Chondrocyte (in vitro differentiated cells): Measurements from ENCODE around the gene ATXN2L. TPM values are rescaled to one million over a fixed set of nuclear protein-coding genes. Genes with fewer than 3 reads are reported as not detected.

Source experiments
- DNase-seq: peaks from one replicate; pipeline ENCODE4 v3.0.0; 2021; ENCODE audit warnings: mixed read lengths, low spot score
- H3K27ac Mint-ChIP-seq: one replicate; pipeline ENCODE4 v1.8.0; 2021; ENCODE audit warnings: mild to moderate bottlenecking, moderate library complexity, mixed read lengths; ENCODE audit not compliant: unreplicated experiment
- H3K27me3 Mint-ChIP-seq: 2 replicates; pipeline ENCODE4 v1.8.0; 2021; ENCODE audit warnings: low read depth, mixed read lengths
- H3K36me3 Mint-ChIP-seq: 2 replicates; pipeline ENCODE4 v1.8.0; 2021; ENCODE audit warnings: low read depth, mixed read lengths
- H3K4me1 Mint-ChIP-seq: 2 replicates; pipeline ENCODE4 v1.8.0; 2021; ENCODE audit warnings: low read depth, mild to moderate bottlenecking, mixed read lengths
- H3K4me3 Mint-ChIP-seq: one replicate; pipeline ENCODE4 v1.8.0; 2021; ENCODE audit warnings: mild to moderate bottlenecking, moderate library complexity, mixed read lengths; ENCODE audit not compliant: unreplicated experiment
- H3K9me3 Mint-ChIP-seq: 2 replicates; pipeline ENCODE4 v1.8.0; 2021; ENCODE audit warnings: low read depth, mixed read lengths
- total RNA-seq: library from RNA; stranded (reverse); gene quantifications from 3 replicates; pipeline ENCODE4 v1.2.1, GENCODE V29; 2021
- TF ChIP-seq, protein P1 (sequence below): fragments of 200-600 bp; sonication (generic); IDR thresholded peaks from 2 replicates; pipeline ENCODE4 v1.5.0; 2021; ENCODE audit warnings: antibody characterized with exemption, mild to moderate bottlenecking, moderate library complexity

ATXN2L gene
- total RNA-seq, 1 donor from 2014 or later, result 185 TPM

DNA sequence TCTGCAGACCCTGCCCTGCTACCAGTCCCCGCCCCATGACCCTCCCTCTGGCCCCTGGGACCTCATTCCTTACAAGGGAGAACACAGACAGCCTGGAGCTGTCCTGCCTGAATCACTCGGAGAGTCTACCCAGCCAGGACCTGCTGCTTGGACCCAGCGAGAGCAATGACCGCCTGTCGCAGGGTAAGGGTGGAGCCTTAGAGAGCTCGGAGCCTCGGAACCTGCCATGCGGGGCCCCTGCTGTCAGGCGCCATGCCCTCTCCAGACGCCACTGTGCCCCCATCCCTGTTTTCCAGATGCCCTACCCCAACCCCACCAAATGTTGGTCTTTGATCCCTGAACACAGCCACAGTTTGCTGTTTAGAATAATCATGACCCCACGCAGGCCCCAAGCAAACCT lies 46.4 kb downstream of the ATXN2L start:
- peaks cover 18% of the 10 kb centered on the region for H3K36me3 Mint-ChIP-seq
- no peak for DNase-seq
- H3K27ac Mint-ChIP-seq, result no peak overlapping the region
- peaks cover 19% of the 10 kb centered on the region for H3K4me1 Mint-ChIP-seq
- no peak overlapping the region for H3K4me3 Mint-ChIP-seq
- TF ChIP-seq, protein P1, sequence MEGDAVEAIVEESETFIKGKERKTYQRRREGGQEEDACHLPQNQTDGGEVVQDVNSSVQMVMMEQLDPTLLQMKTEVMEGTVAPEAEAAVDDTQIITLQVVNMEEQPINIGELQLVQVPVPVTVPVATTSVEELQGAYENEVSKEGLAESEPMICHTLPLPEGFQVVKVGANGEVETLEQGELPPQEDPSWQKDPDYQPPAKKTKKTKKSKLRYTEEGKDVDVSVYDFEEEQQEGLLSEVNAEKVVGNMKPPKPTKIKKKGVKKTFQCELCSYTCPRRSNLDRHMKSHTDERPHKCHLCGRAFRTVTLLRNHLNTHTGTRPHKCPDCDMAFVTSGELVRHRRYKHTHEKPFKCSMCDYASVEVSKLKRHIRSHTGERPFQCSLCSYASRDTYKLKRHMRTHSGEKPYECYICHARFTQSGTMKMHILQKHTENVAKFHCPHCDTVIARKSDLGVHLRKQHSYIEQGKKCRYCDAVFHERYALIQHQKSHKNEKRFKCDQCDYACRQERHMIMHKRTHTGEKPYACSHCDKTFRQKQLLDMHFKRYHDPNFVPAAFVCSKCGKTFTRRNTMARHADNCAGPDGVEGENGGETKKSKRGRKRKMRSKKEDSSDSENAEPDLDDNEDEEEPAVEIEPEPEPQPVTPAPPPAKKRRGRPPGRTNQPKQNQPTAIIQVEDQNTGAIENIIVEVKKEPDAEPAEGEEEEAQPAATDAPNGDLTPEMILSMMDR, result no peak
- no peaks in the 10 kb centered on the region for H3K9me3 Mint-ChIP-seq
- H3K27me3 Mint-ChIP-seq, result no peaks in the 10 kb centered on the region

DNA sequence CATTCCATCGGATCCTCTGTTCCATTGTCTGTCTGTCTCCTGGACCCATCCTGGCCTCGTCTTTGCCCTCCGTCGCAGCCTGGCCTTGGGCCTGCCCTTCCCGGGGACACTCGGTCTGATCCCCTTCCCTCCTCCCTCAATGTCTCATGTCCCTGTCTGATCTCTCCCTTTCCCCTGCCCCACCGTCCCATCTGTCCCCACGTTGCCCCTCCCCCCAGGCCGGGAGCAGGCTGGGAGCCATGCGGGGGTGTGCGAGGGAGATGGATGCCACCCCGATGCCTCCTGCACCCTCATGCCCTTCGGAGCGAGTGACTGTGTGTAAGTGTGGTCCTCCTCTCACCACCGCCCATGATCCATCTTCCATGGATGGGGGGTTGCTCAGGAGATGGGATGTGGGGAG lies 50.2 kb downstream of the ATXN2L start:
- DNase-seq, result no peak
- H3K36me3 Mint-ChIP-seq, result peaks cover 17% of the 10 kb centered on the region
- H3K27ac Mint-ChIP-seq, result no peak overlapping the region
- no peaks in the 10 kb centered on the region for H3K27me3 Mint-ChIP-seq
- H3K9me3 Mint-ChIP-seq, result no peaks in the 10 kb centered on the region
- H3K4me1 Mint-ChIP-seq, result no peaks in the 10 kb centered on the region
- H3K4me3 Mint-ChIP-seq, result no peak overlapping the region
- TF ChIP-seq, protein P1, result no peak

DNA sequence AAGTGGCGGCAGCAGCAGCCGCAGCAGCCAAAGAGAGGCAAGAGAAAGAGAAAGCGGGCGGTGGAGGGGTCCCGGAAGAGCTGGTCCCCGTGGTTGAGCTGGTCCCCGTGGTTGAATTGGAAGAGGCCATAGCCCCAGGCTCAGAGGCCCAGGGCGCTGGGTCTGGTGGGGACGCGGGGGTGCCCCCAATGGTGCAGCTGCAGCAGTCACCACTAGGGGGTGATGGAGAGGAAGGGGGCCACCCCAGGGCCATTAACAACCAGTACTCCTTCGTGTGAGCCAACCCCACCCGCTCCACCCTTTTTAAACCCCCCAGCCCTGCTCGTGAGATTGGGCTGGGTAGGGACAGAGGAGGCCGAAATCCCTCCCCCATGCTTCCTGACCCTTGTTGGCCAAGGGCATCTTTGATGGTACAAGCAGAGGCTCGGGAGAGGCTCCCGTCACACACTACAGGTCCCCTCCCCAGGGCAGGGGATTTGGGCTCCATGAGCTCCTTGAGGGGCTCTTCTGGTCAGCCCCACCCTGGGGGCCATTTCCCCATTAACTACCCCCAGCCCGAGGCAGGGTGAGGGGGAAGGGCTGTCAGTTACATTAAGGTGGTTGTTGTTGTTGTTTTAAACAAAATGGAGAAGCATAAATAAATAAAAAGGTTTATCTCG lies 50.9 kb downstream of the ATXN2L start:
- Mint-ChIP-seq H3K36me3 (peaks cover 17% of the 10 kb centered on the region), H3K4me1 (no peaks in the 10 kb centered on the region), H3K4me3 (no peak overlapping the region), H3K27ac (no peak overlapping the region), H3K27me3 (no peaks in the 10 kb centered on the region), H3K9me3 (no peaks in the 10 kb centered on the region)
- DNase-seq, result no peak
- TF ChIP-seq, protein P1, result peak; percentile 76

DNA sequence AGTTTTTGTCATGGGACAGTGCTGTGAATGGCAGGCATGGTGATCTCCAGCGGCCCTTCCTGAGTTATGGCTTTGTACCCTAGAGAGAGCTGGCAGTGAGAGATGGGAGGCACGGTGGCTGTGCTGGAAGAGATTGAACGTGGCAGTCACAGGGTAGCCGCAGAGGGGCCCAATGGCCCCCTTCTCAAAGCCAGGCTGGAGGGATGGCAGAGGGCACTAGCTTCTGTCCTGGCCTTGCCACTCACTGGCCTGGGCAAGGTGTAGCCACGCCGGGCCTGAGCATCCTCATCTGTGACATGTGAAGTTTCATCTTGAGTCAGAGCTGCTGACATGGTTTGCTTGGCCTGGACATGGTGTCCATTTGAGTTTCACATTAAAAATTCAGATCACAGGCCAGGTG lies 51.6 kb downstream of the ATXN2L start:
- TF ChIP-seq, protein P1, result no peak
- Mint-ChIP-seq H3K9me3 (no peaks in the 10 kb centered on the region), H3K27ac (no peak overlapping the region), H3K36me3 (peaks cover 12% of the 10 kb centered on the region), H3K4me1 (peaks cover 5% of the 10 kb centered on the region), H3K27me3 (no peaks in the 10 kb centered on the region), H3K4me3 (no peak overlapping the region)
- no peak for DNase-seq

DNA sequence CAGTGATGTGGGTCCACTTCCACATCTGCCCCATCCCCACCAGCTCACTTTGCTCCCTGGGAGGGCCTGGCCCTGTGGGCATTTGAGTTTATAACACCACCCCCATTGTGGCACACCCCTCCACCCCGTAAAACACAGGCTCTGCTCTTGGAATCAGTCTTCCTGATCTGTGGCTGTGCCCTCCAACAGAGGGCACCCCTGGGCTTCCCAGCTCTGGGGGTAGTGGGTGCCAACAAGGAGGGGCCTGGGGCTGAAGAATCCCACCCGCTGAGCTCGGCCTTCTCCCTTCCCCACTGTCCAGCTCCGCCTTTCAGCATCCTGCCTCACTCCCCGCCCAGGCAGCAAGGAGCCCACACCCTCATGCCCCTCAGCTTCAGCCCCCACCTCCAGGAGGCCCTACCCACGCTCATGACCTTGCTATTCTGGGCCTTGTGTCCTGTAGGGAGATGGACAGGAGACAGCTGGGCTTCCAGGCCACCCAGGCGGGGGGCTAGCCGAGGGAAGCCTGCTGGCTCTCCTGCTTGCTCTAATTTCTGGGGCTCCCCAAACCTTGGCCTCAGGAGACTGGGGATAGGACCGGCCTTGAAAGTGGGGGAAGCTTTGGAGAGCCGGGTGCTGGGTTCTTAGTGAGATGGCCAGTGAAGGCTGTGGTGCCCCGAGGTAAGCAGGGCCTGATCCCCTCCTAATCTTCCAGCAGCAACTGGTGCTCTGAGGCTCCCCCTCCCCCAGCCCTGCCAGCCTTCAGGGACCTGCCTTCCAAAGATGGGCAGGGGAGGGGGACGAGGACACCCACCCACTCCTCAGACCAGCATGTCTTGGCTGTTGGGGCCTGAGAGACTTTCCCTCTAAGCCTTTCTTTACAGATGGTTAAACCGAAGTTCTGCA lies 52.6 kb downstream of the ATXN2L start:
- Mint-ChIP-seq H3K4me3 (no peak overlapping the region), H3K36me3 (peaks cover 6% of the 10 kb centered on the region)

More for the DNA sequence above, 52.6 kb downstream of the ATXN2L start:
- Mint-ChIP-seq H3K4me1 (peaks cover 6% of the 10 kb centered on the region), H3K27me3 (no peaks in the 10 kb centered on the region), H3K27ac (peak overlapping the region; percentile 61), H3K9me3 (no peaks in the 10 kb centered on the region)
- DNase-seq, result no peak
- TF ChIP-seq, protein P1, result peak; percentile 26
